HG02870 (cell line): ENCODE data around the gene PHLDB3.

Experiments used
- ATAC-seq: cut with Tn5 transposase; IDR thresholded peaks from one replicate; pipeline ENCODE4 v1.9.1; 2021; ENCODE audit warnings: mild to moderate bottlenecking, moderate library complexity; ENCODE audit not compliant: unreplicated experiment

Gene PHLDB3

DNA sequence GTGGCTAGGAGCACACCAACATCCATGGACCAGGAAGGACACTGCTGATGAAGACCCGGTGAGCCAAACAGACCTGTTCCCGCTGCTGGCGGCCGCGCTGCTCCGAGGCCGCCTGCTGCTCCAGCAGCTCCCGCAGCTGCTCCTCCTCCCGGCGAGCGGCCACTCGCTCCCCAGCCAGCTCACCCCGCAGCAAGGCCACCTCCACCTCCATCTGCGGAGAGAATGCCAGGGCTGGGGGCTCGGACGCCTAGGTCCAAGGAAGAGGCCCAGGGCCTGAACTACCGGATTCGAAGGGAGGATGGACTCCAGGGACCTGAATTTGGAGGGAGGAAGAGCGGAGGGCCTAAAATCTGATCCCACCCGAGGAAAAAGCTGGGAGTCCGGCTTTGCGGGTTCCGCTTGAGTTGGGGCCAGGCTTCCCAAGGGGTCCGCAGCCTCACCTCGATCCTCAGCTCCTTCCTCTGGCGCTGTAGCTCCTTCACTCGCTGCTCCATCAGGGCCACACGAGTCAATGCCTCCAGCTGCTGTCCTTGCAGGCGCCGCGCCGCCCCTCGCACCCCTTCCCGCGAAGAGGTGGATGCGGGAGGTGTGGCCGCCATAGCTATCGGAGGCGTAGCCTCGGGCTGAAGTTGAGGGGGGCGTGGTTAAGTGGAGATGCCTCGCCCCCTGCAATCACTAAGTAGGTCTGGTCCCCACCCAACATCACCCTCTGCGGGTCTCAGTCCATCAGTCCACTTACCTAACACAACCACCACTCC is 2.7 kb downstream of the PHLDB3 start:
- no peak for ATAC-seq

DNA sequence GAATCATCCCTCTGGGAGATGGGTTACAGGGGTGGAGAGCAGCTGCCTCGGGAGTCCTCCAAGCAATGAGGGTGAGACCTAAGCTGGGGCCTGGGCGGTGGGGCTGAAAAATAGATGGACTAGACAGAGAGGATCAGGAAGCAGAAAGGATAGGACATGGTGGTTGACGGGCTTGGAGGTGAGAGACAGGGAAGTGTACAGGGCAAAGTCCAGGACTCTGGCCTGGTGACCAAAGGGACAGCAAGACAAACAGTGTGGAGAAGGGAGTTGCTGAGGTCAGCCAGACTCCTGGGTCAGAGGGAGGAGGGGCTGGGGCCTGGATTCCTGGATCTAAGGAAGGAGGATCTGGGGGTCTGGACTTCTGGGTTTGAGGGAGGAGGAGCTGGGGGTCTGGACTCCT is 5.5 kb downstream of the PHLDB3 start:
- ATAC-seq, result no peak

- no peak for ATAC-seq
These were observed 6.2 kb downstream of the PHLDB3 start for GRCh38 chr19:43498233-43498842.

GRCh38 chr19:43496960-43497359 is 7.6 kb downstream of the PHLDB3 start:
- ATAC-seq, result no peak

GRCh38 chr19:43495082-43495481 is 9.5 kb downstream of the PHLDB3 start:
- ATAC-seq, result no peak

- ATAC-seq, result no peak
These were observed 13.8 kb downstream of the PHLDB3 start for GRCh38 chr19:43490759-43491158.

DNA sequence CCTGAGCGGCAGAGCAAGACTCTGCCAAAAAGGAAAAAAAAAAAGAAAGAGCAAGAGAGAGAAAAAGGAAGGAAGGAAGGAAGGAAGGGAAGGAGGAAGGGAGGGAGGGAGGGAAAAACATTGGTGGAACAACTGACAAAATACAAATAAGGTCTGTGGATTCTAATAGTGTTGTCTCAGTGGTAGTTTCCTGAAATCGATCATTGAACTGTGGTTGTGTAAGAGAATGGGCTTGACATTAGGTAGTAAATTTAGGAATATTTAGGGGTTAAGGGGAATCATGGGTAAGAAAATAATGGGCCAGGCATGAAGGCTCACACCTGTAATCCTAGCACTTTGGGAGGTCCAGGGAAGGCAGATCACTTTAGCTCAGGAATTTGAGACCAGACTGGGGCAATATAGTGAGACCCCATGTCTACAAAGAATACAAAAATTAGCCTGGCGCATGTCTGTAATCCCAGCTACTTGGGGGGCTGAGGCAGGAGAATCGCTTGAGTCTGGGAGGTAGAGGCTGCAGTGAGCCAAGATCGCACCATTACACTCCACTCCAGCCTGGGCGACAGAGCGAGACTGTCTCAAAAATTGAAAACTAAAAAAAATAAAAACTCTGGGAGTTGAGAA is 14.5 kb downstream of the PHLDB3 start:
- ATAC-seq, result no peak

DNA sequence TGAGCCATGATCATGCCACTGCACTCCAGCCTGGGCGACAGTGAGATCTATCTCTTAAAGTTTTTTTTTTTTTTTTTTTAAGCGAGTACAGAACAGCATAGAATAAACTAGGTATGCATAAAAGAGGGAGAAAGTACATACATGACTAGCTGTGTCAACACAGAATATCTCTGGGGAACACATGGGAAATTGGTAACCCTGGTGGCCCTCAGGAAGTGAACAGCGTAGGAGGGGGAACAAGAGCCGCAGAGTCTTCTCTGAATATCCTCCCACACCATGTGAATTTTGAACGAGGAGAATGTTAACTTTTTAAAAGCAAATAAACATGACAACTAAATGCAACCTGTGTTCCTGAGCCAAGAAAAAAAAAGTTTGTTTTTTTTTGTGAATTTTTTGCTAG is 15.2 kb downstream of the PHLDB3 start:
- no peak for ATAC-seq

GRCh38 chr19:43488179-43488578 is 16.4 kb downstream of the PHLDB3 start:
- no peak for ATAC-seq

DNA sequence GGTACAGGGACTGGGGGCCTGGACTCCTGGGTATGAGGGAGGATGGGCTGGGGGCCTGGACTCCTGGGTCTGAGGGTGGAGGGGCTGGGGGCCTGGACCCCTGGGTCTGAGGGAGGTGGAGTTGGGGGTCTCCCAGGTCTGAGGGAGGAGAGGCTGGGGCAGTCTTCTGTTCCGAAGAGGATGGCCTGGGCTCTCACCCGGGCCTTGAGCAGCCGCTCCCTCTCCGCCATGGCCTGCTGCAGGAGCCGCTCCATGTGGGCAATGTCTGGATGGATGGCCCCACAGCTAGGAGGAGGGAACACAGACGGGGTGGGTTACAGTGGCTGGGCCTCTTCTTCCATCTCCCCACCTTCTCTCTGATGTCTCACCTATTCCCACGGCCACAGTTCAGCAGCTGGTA is 18.1 kb downstream of the PHLDB3 start:
- no peak for ATAC-seq

GRCh38 chr19:43485951-43486350 is 18.6 kb downstream of the PHLDB3 start:
- no peak for ATAC-seq

GRCh38 chr19:43483281-43483680 is 21.3 kb downstream of the PHLDB3 start:
- ATAC-seq, result no peak

GRCh38 chr19:43482193-43482592 is 22.4 kb downstream of the PHLDB3 start:
- ATAC-seq, result no peak

DNA sequence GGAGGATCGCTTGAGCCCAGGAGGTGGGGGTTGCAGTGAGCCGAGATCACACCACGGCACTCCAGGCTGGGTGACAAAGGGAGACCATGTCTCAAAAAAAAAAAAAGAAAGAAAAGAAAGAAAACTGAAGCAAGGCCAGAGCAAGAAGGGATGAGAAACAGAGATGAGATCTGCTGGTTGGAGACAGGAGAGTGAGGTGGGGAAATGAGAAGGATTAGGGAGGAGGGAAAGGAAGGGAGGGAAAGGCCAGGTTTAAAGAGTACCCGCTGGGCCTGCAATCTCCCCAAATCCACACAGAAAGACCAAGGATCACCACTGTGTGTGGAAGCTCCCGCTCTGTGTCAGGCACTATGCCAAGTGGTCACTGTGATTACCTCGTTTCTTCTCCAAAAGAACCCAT is 22.8 kb downstream of the PHLDB3 start:
- no peak for ATAC-seq

DNA sequence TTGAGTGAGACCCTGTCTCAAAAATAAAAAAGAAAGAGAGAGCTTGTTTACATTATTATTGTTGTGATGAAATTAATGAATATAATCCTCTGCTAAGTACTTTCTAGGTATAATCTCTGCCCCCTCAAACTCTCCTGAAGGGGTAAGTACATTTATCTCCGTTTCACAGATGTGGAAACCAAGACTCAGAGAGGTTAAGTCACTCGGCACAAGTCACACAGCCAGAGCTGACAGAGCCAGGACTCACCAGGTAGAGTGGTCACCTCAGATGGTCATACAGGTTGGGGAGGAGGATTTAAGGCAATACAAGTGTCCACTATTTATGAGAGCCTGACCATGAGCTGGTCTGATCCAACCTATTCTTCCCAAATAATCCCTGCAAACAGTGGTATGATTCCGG is 24.0 kb downstream of the PHLDB3 start:
- ATAC-seq, result no peak

DNA sequence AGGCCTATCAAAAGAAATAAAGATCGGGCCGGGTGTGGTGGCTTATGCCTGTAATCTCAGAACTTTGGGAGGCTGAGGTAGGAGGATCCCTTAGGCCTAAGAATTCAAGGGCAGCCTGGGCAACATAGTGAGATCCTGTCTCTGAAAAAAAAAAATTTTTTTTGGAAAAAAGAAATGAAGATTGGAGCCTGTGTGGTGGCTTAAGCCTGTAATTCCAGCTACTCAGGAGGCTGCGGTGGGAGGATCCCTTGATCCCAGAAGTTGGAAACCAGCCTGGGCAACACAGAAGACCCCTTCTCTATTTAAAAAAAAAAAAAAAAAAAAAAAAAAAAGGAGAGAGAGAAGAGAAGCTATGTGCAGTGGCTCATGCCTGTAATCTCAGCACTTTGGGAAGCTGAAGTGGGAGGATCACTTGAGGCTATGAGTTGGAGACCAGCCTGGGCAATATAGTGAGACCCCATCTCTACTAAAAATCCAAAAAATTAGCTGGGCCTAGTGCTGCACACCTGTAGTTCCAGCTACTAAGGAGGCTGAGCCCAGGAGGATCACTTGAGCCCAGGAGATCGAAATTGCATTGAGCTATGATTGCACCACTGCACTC is 24.5 kb downstream of the PHLDB3 start:
- no peak for ATAC-seq

DNA sequence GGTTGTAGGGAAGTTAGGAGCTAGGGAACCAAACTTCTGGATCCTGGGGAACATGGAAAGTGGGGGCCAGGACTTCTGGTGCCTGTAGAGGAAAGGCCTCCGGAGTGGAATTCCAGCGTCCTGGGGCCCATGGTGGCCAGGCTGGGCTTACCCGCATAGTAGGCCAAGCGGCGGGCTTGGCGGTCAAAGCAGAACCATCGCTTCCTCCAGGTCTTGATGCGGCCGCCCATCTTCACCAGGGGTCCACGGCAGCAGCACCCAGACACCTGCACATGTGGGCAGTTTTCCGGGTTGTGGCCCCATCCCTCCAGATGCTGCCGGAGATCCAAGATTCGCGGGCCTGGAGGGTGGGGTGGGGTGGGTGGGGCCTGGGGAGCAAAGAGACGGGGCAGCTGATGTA is 25.3 kb downstream of the PHLDB3 start:
- no peak for ATAC-seq

GRCh38 chr19:43478323-43478722 is 26.2 kb downstream of the PHLDB3 start:
- no peak for ATAC-seq

DNA sequence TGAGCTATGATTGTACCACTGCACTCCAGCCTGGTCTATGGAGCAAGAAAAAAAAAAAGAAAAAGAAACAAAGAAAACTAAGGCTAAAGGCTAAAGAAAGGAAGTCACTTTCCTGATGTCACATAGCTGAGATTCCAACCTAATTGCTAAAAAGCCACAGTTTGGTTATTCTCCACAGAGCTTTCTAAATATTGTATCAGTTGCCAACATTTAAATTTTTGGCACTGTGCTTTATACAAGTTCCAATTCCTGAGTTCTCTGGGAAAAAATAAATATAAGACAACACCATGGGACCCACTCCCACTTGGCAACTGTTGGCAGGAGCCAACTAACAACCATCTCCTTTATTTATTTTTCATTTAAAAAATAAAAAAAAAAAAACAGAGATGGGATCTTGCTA is 27.9 kb downstream of the PHLDB3 start:
- ATAC-seq, result no peak

DNA sequence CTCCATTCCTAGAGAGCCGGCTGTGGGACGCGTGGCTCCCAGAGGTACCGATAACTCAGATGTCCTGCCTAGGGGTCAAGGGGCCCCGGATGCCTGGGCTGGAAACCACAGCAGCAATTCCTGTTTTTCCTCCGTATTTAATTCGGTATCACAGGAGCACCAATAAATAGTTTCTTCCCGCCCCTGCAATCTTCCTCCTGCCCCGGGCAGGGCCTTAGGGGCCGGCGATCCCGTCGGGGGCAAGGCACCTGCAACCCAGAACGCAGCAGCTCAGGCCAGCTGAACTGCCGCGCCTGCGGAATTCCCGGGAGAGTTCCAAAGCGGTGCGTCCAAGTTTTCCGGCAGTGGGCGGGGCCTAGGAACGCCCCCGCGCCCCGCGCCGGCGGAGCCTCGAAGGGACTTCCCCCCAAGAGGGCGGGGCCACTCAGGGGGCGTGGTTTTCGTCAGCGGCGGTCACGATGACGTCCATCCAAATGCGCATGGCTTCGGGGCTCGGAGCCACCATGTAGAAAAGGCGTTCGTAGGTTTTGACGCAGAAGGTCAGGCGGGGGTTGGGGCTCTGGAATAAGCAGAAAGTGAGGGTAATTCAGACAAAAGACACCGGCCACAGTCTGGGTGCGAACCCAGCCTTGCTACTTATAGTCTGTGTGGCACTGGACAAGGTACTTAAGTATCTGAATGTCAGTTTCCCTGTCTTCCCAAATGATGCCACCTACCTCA is 29.4 kb downstream of the PHLDB3 start:
- peak; percentile 75 for ATAC-seq

GRCh38 chr19:43474487-43474886 is 30.1 kb downstream of the PHLDB3 start:
- ATAC-seq, result no peak
